ENCODE results near the gene ZBP1. TPM values are rescaled to one million over a fixed set of nuclear protein-coding genes. Genes with fewer than 3 reads are reported as not detected.

ZBP1 gene
- total RNA-seq, 1 donor from 2014 or later = 10.1 TPM

- intact Hi-C loops (cut with micrococcal nuclease) = no loop called here
These were observed 31.6 kb downstream of the ZBP1 start for GRCh38 chr20:57588596-57588995.

GRCh38 chr20:57587989-57588377, 32.2 kb downstream of the ZBP1 start:
- intact Hi-C loops (cut with micrococcal nuclease) = no loop called here

GRCh38 chr20:57587278-57587988, 32.8 kb downstream of the ZBP1 start:
- intact Hi-C loops (cut with micrococcal nuclease) = no loop called here

GRCh38 chr20:57586943-57587277, 33.3 kb downstream of the ZBP1 start:
- intact Hi-C loops (cut with micrococcal nuclease) = no loop called here

GRCh38 chr20:57586370-57586793, 33.8 kb downstream of the ZBP1 start:
- intact Hi-C loops (cut with micrococcal nuclease) = no loop called here

GRCh38 chr20:57585466-57586213, 34.6 kb downstream of the ZBP1 start:
- intact Hi-C loops (cut with micrococcal nuclease) = no loop called here

- intact Hi-C loops (cut with micrococcal nuclease) = no loop called here
These were observed 35.3 kb downstream of the ZBP1 start for GRCh38 chr20:57584768-57585461.

- intact Hi-C loops (cut with micrococcal nuclease) = no loop called here
These were observed 36.7 kb downstream of the ZBP1 start for GRCh38 chr20:57583289-57584257.

- intact Hi-C loops (cut with micrococcal nuclease) = no loop called here
These were observed 37.6 kb downstream of the ZBP1 start for GRCh38 chr20:57582432-57583288.

GRCh38 chr20:57582029-57582378, 38.2 kb downstream of the ZBP1 start:
- intact Hi-C loops (cut with micrococcal nuclease) = no loop called here

- intact Hi-C loops (cut with micrococcal nuclease) = no loop called here
These were observed 38.8 kb downstream of the ZBP1 start for GRCh38 chr20:57581202-57582028.

GRCh38 chr20:57580478-57581201, 39.6 kb downstream of the ZBP1 start:
- intact Hi-C loops (cut with micrococcal nuclease) = no loop called here

GRCh38 chr20:57579898-57580447, 40.3 kb downstream of the ZBP1 start:
- intact Hi-C loops (cut with micrococcal nuclease) = no loop called here

GRCh38 chr20:57579331-57579897, 40.8 kb downstream of the ZBP1 start:
- intact Hi-C loops (cut with micrococcal nuclease) = no loop called here

- intact Hi-C loops (cut with micrococcal nuclease) = no loop called here
These were observed 41.6 kb downstream of the ZBP1 start for GRCh38 chr20:57578476-57579165.

- intact Hi-C loops (cut with micrococcal nuclease) = no loop called here
These were observed 42.3 kb downstream of the ZBP1 start for GRCh38 chr20:57577679-57578475.

All from T-helper 2 cell treated with Interferon-gamma antibody and Interleukin-4, amounts not matched to agents 100 ng/mL and 5 ng/mL, for 36 hours (primary cell).